NCI-H2081 (cell line): ENCODE data around the gene PIK3R5.
"Not testable (repeated sequence)": the region's sequence is repeated elsewhere in the genome, so short reads cannot be mapped to it uniquely, and the experiment has no call there.

Experiments used
- DNase-seq, 2 experiments: peaks; one replicate each; lab custom pipeline; 2025; lab: John Stamatoyannopoulos, UW

PIK3R5 gene

DNA sequence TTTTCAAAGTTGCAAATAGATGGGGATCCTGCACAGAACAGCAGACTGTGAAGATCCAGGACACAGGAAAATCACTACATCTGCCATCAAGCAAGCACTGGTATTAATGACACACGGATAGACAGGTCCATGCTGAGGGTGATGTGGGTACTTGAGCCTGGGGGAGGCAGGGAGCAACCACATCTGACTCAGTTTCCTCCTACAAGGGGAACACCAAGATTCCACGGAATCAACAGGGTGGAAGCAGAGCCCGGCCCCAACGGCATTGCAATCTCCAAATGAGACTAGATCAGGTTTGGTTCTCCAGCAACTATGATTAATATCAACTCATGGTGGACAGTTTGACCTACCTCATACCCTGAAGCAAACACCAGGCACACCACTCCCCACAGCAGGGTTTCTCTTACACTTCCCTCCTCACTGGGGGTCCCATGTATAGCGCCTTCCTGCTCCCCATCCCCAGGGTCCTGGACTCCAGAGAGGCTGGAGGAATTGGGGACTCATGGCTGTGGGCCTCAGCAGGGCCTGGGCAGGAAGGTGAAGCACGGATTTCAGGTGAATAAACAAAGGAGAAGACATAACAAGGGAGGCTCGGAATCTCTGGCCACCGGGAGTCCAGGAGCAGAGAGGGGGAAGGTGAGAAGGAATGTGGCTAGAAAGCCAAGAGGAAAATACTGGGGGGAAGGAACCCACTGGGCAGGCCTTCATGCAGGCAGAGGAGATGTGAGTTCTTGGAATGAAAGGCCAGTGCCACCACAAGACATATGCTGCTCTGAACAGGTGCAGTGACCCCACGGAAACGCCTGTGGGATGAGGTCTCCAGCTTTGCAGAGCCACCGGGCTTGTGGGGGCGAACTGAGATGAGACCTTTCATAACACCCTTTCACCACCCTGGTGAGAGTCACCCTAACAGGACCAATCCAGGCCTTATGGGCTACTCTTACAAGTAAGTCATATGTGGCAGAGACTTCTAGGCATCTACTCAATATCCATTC lies 68.6 kb downstream of the PIK3R5 start:
- no peak for DNase-seq

DNA sequence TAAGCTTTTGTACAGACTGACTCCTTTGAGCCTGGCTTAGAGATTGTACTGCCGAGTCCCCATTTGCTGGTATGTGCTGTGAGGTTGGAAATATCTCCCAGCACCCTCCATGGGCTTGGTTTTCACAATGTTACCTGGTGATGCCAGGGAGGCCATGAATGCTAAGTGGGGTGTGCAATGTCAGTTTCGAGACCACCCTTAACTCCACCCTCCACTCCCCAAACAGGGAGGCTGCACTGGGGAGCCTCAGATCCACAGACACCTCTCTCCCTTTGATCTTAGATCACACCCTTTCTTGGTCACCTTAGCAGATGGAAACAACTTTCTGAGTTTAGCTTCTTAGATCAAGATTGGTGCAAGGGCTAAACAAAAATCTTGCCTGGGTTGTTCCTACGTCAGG lies 69.4 kb downstream of the PIK3R5 start:
- DNase-seq, result no peak

DNA sequence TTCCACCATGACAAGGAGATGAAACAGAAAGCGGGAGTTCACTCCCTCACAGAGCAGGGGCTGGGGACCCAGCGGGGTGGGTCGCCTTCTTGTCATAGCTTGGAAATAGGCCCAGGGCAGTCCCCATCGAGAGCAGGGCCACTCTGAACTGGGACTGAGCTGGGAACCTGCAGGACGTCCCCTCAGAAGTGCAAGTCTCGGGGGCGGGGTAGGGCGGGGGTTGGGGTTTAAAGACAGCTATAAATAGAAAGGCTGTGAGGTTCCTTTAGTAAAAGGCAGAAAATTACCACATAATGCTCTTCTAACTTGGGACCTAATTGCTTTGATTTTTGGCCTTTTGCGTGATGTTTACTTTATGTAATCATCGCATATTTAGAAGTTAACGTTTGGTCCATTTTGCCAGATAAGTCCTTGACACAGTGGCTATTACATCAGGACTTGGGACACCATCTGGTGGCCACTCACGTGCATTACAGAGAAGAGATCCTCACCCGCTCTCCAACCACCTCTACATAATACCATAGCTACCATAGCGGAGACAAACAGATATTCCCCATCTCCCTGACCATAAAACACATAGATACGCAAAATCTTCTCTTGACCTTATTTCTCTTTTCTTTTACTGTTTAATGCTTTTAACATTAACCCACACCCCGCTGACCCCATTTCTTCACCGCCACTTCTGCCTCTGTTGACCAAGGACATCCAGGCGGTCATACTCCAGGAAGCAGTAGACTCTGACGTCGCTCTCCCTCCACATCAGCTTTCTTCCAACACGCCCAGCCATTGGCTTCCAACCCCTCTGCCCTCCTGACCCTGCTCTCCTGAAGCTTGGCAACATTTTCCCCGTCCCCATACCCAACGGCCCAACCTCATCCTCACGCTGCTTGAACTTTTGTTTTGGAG lies 70.6 kb downstream of the PIK3R5 start:
- peak; percentile 30 to 53 for DNase-seq

DNA sequence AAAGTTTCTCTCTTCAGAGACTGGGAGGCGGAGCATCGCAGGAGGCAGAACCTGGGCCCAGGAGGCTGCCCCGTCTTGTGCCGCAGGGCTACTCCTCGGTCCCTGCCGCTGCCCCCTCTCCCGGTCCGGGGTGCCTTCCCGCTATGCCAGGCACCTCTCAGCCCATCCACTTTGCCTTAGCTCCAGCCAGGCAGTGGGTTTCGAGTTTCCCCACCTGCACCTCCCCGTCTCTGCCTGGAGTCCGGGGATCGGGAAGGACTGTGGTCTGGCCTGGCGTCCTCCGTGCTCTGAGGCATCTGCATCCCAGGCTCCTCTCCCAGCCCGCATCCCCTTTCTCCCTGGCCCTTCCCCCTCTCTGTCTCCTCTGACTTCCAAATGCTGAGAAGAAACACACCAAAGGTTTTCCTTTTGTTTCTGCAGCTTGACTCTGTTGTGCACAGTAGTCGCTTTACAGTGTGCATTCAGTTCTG lies 71.3 kb downstream of the PIK3R5 start:
- DNase-seq, result no peak

DNA sequence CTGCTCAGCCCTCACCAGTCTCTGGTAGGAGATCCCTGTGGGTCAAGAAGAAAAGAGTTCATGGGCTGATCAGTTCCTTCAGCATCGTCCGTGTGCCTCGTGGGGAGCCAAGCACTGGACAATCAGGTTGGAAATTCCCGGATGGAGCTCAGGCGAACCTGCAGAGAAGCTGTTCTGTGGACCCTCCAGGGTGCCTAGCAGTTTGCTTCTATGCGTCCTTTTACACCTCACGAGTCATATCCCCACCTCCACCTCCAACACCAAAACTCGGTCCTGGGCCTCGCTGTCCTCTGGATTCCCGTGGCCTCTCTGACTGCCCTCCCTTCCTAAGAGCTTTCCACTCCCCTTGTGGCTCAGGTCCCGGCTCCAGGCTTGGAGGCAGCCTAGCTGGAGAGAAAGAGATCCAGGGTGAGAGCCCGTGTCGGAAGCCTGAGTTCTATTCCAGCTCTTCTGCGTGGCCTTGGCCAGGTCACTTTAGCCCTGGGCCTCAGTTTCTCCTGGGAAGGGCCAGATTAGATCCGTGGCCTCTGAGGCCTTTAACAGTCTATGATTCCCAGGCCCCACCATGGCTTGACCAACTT lies 71.8 kb downstream of the PIK3R5 start:
- no peak for DNase-seq

DNA sequence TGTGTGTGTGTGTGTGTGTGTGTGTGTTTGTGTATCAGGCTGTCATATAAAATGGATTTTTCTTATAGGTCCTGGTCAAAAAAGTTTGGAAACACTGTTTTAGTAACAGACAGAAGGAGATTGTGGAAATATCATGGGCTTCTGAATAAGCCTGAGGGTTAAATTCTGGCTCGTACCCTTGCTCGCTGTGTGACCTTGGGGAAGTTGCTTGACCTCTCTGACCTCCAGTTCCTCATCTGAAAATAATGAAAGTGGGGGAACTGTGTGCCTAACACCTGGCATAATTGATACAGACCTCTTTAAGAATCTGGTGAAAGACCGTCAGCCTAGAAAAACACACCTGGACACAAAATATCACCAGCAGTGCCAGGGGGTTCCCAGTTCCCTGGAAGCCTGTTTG lies 72.4 kb downstream of the PIK3R5 start:
- no peak for DNase-seq

DNA sequence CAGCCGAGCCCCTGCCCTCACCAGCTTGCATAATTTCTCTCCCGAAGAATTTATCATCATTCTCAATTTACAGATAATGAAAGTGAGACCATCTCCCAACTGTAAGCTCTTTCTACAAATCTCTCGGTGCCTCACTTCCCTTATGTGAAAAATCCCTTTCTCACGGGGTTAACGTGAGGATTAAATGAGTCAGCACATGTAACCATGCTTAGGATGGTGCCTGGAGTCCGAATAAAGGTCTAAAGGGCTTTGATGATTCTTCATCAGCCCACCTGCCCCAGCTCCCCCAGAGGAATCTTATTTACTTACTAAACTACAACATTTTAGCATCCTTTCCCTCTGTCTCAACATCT lies 73.2 kb downstream of the PIK3R5 start:
- no peak for DNase-seq

DNA sequence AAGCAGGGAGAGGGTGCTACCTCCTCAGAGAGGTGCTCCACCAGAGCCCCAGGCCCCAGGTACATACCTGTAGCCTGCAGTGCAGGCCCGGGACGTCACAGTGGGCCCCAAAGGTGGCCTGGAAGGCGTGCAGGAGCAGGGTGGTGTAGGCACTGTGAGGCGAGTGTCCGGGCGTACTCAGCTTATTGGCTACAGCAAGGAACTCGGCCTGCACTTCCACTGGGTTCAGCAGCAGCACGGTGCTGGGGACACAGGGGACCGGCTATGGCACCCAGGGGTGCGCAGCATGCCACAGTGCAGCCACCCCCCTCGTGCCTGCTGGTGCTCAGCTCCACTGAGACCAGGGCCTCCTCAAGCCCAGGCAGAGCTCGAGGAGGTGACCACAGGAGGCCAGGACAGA lies 74.8 kb downstream of the PIK3R5 start:
- no peak for DNase-seq

DNA sequence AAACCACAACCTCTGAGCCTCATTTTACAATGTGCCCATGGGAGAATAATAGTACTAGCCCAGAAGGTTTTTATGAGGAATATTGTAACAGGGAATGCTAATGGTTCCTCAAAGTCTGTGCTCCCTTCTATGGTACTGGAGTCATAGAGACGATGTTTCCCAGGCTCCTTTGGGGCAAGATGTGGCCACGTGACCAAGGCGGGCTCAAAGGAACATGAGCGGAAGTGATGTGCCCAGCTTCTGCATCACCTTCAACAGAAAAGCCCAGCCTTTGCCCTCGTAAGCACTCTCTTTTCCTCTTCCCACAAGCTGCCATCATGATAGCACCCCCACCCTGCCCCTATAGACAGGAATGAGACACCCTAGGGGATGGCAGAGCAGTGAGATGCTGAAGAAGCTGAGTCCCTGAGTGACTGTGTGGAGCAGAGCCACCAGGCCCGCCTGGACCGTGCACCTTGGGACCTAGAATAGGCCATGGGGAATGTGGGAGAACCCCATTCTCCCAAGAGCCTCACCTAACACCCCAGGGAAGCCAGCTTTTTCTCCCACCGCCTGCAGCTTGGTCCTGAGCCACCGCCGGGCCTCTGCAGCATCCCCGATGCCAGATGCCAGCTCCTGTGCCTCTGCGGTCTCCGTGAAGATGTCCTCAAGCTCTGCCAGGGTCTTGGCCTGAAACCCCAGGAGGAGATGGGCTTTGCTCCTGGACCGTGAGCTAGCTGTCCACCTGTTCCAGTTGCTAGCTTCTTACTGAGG lies 75.9 kb downstream of the PIK3R5 start:
- DNase-seq, result no peak

DNA sequence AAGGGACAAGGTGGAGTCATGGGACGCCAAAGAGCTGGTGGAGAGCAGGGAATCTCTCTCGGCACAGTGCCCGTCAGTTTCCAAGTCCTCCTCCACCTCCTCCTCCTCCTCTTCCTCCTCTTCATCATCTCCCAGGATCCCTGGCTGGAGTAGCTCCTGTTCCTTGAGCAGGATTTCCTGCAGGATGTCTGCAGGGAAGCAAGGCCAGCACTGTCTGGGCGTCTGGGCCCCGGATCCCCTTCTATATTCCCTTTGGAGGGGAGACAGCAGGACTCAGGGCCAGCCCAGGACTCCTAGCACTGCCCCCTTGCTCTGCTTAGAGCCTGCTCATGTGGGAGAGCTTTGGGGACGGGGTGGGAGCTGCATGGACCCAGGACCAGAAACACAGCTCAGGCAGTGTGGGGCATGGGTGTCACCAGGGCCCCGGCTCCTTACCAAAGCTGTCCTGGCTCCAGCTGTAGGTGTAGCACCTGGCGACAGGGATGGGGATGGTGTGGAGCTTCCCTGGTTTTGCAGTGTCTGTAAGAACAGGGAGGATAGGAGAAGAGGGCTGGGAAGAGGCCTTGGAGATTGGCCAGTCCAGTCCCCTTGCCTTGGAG lies 76.7 kb downstream of the PIK3R5 start:
- no peak for DNase-seq

DNA sequence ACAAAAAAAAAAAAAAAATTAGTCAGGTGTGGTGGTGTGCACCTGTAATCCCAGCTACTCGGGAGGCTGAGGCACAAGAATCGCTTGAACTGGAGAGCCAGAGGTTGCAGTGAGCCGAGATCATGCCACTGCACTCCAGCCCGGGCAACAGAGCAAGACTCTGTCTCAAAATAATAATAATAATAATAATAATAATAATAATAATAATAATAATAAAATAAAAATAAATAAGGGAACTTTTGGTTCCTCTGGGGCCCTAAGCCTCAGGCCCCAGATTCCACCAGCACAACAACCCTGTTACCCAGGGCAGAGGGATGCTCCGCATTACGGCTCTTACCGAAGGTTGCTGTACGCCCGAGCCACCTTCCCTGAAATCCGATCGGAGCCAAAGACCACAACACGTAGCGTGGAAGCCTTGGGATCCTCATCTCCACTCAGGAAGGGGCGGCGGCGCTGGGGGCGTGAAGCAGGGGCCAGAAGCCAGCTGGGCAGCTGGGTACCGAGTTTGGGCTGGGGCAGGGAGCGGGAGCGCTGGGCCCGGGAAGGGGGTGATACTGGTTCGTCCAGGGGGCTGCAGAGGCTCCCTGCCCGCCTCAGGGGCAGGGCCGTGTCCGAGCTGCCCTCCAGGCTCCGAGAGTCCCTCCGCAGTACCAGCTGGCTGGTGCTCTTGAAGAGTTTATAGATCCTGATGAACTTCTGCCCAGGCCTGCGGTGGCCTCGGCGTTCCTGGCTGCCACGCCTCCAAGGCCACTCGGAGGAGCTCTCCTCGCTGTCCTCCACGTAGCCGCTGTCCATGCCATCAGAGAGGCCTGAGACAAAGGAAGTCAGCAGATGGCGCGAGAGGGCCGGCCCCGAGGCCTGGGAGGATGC lies 77.4 kb downstream of the PIK3R5 start:
- no peak for DNase-seq

DNA sequence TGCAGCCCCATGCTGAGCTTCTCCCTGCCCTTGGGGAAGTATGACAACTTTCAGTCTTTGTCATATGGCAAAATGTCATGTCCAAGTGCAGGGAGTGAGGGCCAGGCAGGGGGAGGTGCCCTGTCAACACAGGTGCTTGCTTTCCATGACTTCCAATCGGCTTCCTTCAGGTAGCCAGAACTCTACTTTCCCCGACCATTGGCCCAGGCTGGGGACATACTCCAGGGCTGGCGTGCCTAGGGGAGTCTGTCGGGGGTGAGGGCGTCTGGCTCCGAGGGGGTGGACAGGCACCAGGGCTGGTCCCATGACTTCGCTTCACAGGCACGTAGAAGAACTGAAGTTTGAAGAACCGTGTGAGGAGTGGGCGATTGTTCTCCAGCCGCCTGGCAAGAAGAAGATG lies 78.2 kb downstream of the PIK3R5 start:
- no peak for DNase-seq

DNA sequence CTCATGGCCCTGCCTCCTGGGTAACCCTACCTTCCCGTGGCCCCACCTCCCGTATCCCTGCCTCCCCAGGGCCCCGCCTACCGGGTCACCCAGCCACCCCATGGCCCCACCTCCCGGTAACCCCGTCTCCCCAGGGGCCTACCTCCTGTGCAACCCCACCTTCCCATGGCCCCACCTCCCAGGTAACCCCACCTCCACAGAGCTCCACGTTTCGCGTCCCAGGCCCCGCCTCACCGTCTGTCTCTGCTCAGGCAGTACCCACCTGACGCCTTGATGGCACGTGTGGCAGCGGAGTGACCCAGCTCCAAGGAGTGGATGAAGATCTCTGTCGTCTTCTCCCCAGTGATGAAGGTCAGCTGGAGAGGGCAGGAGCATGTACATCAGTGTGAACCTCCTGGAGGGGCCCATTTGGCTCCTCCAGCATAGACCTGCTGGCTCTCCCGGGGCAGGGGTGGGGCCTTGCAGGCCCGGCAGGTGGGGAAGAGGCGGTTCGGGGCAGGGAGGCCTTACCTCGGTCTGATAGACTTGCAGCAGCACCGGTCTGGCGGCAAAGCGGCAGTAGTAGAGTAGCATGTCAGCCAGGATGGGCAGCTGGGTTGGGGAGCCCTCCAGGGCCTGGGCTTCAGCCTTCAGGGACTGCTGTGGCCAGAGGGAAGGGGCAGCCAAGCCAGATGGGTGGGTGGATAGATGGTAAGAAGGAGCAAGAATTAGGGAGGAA lies 79.4 kb downstream of the PIK3R5 start:
- no peak for DNase-seq

DNA sequence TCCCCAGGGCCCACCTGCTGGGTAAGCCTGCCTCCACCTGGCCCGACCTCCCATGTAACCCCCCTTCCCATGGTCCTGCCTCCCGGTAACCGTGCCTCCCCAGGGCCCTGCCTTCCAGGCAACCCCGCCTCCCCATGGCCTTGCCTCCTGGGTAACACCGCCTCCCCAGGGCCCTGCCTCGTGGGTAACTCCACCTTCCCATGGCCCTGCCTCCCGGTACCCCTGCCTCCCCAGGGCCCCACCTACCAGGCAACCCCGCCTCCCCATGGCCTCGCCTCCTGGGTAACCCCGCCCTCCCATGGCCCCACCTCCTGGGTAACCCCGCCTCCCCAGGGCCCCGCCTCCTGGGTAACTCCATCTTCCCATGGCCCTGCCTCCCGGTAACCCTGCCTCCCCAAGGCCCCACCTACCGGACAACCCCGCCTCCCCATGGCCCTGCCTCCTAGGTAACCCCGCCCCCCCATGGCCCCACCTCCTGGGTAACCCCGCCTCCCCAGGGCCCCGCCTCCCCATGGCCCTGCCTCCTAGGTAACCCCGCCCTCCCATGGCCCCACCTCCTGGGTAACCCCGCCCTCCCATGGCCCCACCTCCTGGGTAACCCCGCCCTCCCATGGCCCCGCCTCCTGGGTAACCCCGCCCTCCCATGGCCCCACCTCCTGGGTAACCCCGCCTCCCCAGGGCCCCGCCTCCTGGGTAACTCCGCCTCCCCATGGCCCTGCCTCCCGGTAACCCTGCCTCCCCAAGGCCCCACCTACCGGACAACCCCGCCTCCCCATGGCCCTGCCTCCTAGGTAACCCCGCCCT lies 80.1 kb downstream of the PIK3R5 start:
- not testable (repeated sequence) for DNase-seq

DNA sequence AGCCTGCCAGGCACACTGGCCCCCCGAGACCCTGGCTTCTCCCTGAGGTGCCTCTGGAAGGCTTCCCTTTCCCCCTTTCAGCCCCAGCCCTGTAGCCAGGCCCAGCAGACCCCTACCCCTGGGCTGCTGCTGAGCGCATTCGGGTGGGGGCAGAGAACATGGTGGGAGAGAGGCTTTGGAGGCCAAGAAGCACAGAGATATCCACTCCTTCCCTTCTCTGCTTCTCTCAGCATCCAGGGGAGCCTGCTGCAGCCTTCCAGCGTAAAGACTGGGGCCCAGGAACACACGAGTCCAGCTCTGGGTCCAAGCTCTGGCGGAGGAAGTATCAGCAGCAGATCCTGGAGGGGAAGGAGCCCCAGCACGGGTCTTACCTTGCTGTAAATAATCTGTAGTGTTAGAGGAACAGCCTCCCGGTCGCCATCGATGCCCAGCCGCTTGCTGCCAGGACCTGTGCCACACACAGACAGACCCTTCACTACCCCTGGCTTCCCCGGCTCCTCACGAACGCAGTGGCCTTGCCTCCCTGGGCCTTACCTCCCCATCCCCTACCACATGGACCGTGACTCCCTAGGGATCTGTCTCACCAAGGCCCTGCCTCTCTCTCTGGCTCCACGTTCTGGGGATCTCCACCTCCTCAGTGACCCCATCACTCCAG lies 81.0 kb downstream of the PIK3R5 start:
- no peak for DNase-seq

DNA sequence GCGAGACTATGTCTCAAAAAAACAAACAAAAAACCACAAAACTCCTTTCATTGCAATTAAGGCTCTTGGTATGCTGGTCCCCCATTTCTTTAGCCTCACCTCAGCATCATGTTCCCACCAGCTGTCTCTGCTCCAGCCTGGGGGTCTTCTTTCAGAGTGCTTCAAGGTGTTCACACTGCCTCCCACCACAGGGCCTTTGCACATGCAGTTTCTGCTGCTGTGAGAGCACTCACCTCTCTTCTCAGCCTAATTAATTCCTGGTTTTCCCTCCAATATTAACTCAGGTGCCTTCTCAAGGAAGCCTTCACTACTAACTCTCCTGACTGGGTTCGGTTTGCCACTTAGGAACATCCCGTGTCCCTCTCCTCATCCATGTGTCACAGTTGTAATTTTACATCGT lies 82.2 kb downstream of the PIK3R5 start:
- no peak for DNase-seq

DNA sequence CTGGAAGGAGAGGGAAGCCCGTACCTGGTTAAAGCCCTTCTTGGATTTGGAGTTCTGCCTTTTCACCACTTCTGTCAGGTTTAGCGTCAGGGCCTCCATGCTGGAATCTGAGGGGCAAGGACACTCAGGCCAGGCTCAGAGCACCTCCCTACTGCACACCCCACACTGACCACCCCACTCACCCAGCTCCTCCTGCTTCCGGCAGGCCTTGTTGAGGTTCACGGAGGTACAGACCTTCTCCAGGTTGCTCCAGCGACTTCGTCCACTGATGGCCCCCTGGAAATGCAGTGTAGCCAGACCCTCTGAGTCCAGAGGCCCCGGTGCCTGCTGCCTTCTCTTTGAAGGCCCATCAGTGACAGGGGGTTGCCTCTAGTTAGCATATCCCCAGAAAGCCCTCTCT lies 83.9 kb downstream of the PIK3R5 start:
- no peak for DNase-seq

DNA sequence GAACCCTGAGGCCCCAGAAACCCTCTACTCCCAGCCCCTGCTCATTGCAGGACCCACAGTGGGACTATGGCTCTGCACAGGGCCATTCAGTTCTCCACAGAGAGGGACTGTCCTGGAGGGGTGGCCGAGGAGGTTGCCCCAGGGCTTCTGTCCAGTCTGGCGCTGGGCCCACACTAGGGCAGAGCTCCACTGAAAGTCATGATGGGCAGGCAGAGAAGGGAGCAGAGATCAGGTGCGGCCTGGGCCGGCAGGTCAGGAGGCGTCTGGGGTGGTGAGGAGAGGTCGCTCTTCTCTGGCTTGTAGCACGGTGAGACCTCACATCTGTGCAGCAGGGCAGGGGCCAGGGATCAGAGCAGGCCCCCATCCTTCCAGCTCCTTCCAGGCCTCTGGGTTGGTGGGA lies 85.0 kb downstream of the PIK3R5 start:
- DNase-seq, result no peak
